Fibroblast of lung (primary cell): ENCODE measurements around the gene PDE4B. TPM values are rescaled to one million over a fixed set of nuclear protein-coding genes. Genes with fewer than 3 reads are reported as not detected.

Experiments used
- DNase-seq, 2 donors: peaks; one replicate each; pipeline versions ENCODE4 v3.0.0 to v3.0.0-alpha.2; 2010; ENCODE audit warnings: low read depth in 2 of 2
- H2AFZ ChIP-seq: 2 replicates; pipeline ENCODE4 v1.5.1; 2012; ENCODE audit warnings: low read length, control low read depth, inconsistent platforms
- H3K27ac ChIP-seq: 2 replicates; pipeline ENCODE4 v1.5.1; 2011; ENCODE audit warnings: low read length, control low read depth; ENCODE audit not compliant: insufficient read depth
- H3K27me3 ChIP-seq: 2 replicates; pipeline ENCODE4 v1.5.1; 2011; ENCODE audit warnings: mild to moderate bottlenecking, low read length; ENCODE audit not compliant: control insufficient read depth, insufficient read depth
- H3K36me3 ChIP-seq: 2 replicates; pipeline ENCODE4 v1.5.1; 2011; ENCODE audit warnings: low read length; ENCODE audit not compliant: control insufficient read depth, insufficient read depth
- H3K4me1 ChIP-seq: 2 replicates; pipeline ENCODE4 v1.5.1; 2011; ENCODE audit warnings: low read length; ENCODE audit not compliant: control insufficient read depth, insufficient read depth; ENCODE audit errors: extremely low read depth
- H3K4me2 ChIP-seq: 2 replicates; pipeline ENCODE4 v1.5.1; 2011; ENCODE audit warnings: low read length, control low read depth; ENCODE audit not compliant: insufficient read depth; ENCODE audit errors: extremely low read depth
- H3K4me3 ChIP-seq, 4 experiments: fragments of 200-600 bp in 1 of 4; sonication (generic) in 1 of 4; replicated peaks in 1 of 4; 2 replicates each; pipeline ENCODE4 v1.5.1; 2011 to 2016; ENCODE audit warnings: low read length in 4 of 4, low read depth in 3 of 4, mild to moderate bottlenecking in 3 of 4, control low read depth in 2 of 4, inconsistent platforms in 1 of 4, mixed read lengths in 1 of 4; ENCODE audit not compliant: insufficient read depth in 1 of 4; ENCODE audit errors: control extremely low read depth in 1 of 4
- H3K79me2 ChIP-seq: 2 replicates; pipeline ENCODE4 v1.5.1; 2012; ENCODE audit warnings: mild to moderate bottlenecking, low read length, inconsistent platforms; ENCODE audit not compliant: control insufficient read depth, insufficient read depth
- H3K9ac ChIP-seq: 2 replicates; pipeline ENCODE4 v1.5.1; 2011; ENCODE audit warnings: mild to moderate bottlenecking, low read length, control low read depth; ENCODE audit not compliant: insufficient read depth
- H3K9me3 ChIP-seq: 2 replicates; pipeline ENCODE4 v1.5.1; 2012; ENCODE audit warnings: low read depth, low read length; ENCODE audit not compliant: control insufficient read depth, insufficient read depth
- H4K20me1 ChIP-seq: 2 replicates; pipeline ENCODE4 v1.5.1; 2011; ENCODE audit warnings: low read length; ENCODE audit not compliant: control insufficient read depth, insufficient read depth; ENCODE audit errors: extremely low read depth
- CTCF ChIP-seq, 2 donors: IDR thresholded peaks in 1 of 2; conservative IDR thresholded peaks in 1 of 2; 1 replicate in 1 of 2; 2 replicates in 1 of 2; pipeline ENCODE4 v1.5.1; 2011 to 2012; ENCODE audit warnings: low read length in 2 of 2, control low read depth in 1 of 2, inconsistent platforms in 1 of 2, low read depth in 1 of 2, mild to moderate bottlenecking in 1 of 2
- EZH2 ChIP-seq: IDR thresholded peaks from 2 replicates; pipeline ENCODE4 v1.5.1; 2012; ENCODE audit warnings: low read length, control low read depth, mild to moderate bottlenecking; ENCODE audit errors: missing control alignments
- polyA plus RNA-seq, 2 donors: library from polyadenylated mRNA; depleted of rRNA in 1 of 2; stranded (reverse) in 1 of 2; unstranded in 1 of 2; fragments of >200 nt; gene quantifications; 2 replicates each; pipeline ENCODE4 v1.2.1, GENCODE V29; 2011 to 2012; ENCODE audit warnings: missing spikeins in 1 of 2
- total RNA-seq: library from RNA; depleted of rRNA; stranded (reverse); fragments of >200 nt; gene quantifications from 2 replicates; pipeline ENCODE4 v1.2.1, GENCODE V29; 2014

PDE4B gene
- total and polyA plus RNA-seq, 2 donors (not counting 1 experiment from before 2014, with no cell fraction given), result 3.7 to 19.8 TPM

GRCh38 chr1:66292305-66292704 is 499.6 kb downstream of the PDE4B start:
- TF ChIP-seq CTCF (conservative IDR thresholded peaks at IDR 0.05 in 1 of 2, IDR thresholded peaks at IDR 0.05 in 1 of 2; ENCODE audit: low read depth in 1 of 2, low read length in 2 of 2) (no peak), EZH2 (no peak)
- Histone ChIP-seq H3K9me3 (no peaks in the 10 kb centered on the region), H3K27me3 (no peaks in the 10 kb centered on the region), H3K27ac (no peak overlapping the region), H3K4me2 (no peak overlapping the region), H3K4me1 (no peaks in the 10 kb centered on the region), H3K9ac (no peak overlapping the region), H4K20me1 (no peaks in the 10 kb centered on the region), H3K4me3 (no peak overlapping the region), H3K36me3 (no peaks in the 10 kb centered on the region), H2AFZ (no peak overlapping the region), H3K79me2 (no peaks in the 10 kb centered on the region)
- no peak for DNase-seq

GRCh38 chr1:66292944-66293343 is 500.2 kb downstream of the PDE4B start:
- Histone ChIP-seq H3K27ac (no peak overlapping the region), H3K4me2 (no peak overlapping the region), H3K36me3 (no peaks in the 10 kb centered on the region), H3K4me3 (no peak overlapping the region), H2AFZ (no peak overlapping the region), H3K27me3 (no peaks in the 10 kb centered on the region), H3K9me3 (no peaks in the 10 kb centered on the region), H4K20me1 (no peaks in the 10 kb centered on the region), H3K4me1 (no peaks in the 10 kb centered on the region), H3K79me2 (no peaks in the 10 kb centered on the region), H3K9ac (no peak overlapping the region)
- no peak for DNase-seq
- TF ChIP-seq EZH2 (no peak), CTCF (conservative IDR thresholded peaks at IDR 0.05 in 1 of 2, IDR thresholded peaks at IDR 0.05 in 1 of 2; ENCODE audit: low read depth in 1 of 2, low read length in 2 of 2) (no peak)

GRCh38 chr1:66294707-66295370 is 502.1 kb downstream of the PDE4B start:
- DNase-seq, result peak; percentile 65 to 78
- Histone ChIP-seq H3K4me2 (no peak overlapping the region), H3K4me3 (no peak overlapping the region), H3K9ac (no peak overlapping the region), H3K4me1 (no peaks in the 10 kb centered on the region), H2AFZ (no peak overlapping the region), H4K20me1 (no peaks in the 10 kb centered on the region), H3K27me3 (no peaks in the 10 kb centered on the region), H3K27ac (no peak overlapping the region), H3K9me3 (no peaks in the 10 kb centered on the region), H3K79me2 (no peaks in the 10 kb centered on the region), H3K36me3 (no peaks in the 10 kb centered on the region)
- no peak for TF ChIP-seq CTCF (conservative IDR thresholded peaks at IDR 0.05 in 1 of 2, IDR thresholded peaks at IDR 0.05 in 1 of 2; ENCODE audit: low read depth in 1 of 2, low read length in 2 of 2)
- TF ChIP-seq EZH2, result no peak
